Eye (tissue), 1 donor: ENCODE data around the gene C19orf25.
"Not testable (repeated sequence)": the region's sequence is repeated elsewhere in the genome, so short reads cannot be mapped to it uniquely, and the experiment has no call there.

Experiments
- DNase-seq: peaks from one replicate; pipeline ENCODE4 v3.0.0-alpha.2; 2015

Gene C19orf25

DNA sequence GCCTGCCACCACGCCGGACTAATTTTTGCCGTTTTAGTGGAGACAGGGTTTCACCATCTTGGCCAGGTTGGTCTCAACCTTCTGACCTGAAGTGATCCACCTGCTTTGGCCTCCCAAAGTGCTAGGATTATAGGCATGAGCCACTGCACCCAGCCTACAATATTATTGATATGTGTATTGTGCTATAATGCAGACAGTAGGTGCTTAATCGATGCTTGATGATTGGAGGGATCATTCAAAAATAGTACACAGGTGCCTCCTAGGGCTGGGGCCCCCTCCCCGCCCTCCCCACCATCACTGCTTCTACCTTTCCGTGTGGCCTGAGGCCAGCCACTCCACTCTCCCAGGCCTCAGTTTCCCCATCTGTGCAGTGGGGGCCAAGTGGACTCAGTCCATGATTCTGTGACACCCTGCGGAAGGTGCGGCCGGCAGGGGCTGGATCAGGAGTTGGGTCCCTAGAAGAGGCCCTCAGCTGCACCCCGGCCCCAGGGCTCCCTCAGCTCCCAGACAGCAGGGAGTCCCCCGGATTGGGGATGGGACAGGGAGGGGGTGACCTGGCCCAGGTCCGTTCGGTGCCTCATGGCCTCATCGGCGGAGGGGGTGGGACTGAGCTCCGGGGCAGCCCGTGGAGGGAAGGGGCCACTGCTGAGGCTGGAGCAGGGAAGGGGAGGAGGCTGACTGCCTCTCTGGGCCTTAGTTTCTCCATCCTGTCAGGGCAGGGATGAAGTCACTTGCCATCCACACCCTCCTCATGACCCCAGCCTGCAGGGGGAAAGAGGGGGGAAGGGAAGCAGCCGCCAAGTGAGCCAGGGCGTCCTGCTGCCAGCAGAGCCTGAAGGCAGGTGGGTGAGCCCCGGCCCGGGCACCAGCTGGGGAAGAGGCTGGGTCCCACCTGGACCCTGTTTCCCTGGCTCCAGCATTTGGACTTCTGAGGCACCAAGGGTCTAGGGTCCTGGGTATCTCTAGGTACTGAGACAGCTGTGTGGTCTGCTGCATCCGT, 32.6 kb upstream of the C19orf25 start:
- DNase-seq = no peak

DNA sequence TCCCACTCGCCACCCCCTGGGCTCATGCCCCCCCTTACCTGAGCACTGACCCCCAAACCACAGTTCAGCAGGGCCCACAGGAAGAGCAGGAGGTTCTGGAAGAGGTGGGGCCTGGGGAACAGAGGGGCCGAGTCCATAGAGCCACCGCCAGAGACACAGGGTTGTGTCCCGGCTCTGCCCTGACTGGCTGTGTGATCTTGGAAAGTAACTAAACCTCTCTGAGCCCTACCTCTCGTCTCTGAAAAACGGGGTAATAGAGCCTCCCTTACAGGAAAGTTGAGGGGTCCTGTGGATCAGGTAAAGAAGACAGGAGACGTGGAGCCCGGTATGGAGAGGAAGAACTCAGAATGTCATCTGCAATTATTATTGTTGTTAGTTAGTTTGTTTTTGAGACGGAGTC, 31.8 kb upstream of the C19orf25 start:
- no peak for DNase-seq

DNA sequence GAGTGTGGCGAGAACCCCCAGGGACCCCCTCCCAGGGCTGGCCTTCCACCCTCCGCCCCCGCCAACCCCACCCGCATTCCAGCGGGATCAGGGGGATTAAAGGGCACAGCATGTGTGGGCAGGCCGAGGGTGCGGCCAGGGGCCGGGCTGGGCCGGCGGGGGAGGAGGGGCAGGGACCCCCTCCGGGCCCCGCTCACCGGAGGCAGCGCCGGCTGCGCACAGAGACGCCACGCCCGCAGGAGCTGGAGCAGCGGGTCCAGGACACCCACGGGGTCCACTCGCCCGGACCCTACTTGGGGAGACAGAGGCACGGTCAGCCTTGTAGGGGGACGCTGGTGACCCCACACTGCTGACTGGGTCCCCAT, 31.4 kb upstream of the C19orf25 start:
- DNase-seq = no peak

DNA sequence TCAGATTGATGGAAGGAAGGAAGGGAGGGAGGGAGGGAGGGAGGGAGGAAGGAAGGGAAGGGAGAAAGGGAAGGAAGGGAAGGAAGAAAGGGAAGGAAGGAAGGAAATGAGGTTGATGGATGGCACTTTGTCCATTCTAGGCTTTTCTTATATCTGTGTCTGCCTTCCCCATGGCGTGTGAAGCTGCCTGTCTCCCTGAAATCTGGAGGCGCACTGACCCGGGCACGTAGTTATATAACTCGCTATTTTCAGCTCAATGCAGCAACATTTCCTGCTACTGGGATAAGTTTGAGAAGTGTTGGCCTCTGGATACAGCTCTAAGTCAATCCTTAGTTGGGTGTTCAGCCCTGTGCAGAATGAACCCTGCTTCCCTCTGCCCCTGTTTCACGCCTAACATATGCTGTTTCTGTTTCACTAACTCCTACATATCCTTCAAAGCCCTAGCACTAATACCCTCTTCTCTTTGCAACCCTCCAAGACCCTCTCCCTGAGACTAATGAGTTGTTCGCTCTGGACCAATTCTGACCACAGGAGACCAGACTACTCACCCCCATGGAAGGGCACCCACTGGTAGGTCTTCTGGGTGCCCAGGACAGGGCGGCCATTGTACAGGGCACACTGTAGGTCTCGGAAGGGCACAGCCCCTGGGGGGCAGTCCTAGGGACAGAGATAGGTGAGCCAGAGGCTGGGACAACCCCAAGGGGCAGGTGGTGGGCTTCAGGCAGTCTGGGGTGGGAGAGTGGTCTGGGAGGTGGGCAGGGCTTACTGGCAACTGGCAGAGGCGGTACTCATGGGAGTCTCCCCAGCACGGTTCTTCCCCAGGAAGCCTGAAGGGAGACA, 30.8 kb upstream of the C19orf25 start:
- DNase-seq = no peak

DNA sequence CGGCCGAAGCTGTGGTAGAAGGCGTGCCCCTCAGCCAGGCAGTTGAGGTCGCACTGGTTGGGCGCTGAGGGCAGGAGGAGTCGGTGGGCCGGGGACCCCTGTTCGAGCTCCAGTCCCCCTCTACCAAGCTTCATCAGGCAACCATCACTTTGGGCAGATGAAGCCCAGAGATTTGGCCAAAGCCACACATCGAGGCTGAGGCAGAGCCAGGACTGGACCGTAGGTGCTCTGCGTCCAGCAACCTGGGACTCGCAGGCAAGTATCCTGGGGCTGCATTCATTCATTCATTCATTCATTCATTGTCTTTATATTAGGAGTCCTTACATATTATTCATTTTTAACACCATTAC, 29.5 kb upstream of the C19orf25 start:
- DNase-seq = no peak

DNA sequence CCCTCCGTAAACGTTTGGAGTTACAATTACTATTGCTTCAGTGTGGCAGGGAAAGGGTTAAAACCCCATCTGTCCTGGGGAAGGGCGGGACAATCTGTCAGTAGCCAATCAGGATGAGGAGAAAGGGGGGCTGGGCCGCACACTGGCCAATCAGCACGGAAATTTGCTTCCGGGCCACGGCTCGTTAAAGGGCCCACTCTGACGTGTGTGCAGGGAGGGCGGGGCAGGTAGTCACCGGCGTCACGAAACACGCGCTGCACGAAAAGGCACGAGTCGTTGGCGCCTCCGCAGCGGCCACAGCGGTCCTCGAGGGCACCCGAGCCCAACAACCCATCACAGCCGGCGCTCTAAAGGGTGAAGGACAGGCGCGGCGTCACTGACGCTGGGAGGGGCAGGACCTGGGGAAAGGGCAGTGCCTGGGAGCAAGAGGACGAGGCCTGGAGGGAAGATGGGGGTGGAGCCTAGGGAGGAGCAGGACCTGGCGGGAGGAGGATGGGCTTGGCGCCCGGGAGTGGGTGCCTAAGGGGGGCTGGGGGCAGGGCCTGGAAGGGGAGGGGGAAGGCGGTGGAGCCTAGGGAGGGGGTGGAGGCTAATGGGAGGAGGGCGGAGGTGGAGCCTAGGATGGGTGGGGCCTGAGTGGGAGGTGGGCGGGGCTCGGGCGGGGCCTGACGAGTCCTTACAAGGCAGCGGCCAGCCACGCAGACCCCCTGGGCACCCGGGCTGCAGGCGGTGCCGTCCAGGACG, 28.9 kb upstream of the C19orf25 start:
- peak; percentile 99 for DNase-seq

DNA sequence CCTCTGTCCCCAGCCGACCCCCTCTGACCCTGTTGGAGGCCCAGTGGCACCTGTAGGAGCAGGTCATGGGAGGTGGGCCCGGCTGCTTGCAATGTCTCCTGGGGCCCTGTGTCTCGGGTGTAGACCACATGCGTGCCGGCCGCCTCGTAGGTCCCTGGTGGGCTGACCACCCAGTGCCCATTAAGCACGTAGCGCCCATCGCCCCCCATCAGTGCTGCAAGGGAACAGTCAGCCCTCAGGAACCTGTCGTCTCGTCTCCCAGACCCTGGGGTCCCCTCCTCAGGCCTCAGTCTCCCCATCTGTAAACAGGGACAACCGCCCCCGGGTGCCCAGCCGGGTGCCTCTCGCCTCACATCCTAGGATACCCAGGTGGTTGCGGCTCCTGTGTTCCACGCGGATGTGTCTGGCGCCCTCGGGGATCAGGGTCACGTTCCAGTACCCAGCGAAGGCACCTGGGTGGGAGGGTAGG, 28.2 kb upstream of the C19orf25 start:
- no peak for DNase-seq

DNA sequence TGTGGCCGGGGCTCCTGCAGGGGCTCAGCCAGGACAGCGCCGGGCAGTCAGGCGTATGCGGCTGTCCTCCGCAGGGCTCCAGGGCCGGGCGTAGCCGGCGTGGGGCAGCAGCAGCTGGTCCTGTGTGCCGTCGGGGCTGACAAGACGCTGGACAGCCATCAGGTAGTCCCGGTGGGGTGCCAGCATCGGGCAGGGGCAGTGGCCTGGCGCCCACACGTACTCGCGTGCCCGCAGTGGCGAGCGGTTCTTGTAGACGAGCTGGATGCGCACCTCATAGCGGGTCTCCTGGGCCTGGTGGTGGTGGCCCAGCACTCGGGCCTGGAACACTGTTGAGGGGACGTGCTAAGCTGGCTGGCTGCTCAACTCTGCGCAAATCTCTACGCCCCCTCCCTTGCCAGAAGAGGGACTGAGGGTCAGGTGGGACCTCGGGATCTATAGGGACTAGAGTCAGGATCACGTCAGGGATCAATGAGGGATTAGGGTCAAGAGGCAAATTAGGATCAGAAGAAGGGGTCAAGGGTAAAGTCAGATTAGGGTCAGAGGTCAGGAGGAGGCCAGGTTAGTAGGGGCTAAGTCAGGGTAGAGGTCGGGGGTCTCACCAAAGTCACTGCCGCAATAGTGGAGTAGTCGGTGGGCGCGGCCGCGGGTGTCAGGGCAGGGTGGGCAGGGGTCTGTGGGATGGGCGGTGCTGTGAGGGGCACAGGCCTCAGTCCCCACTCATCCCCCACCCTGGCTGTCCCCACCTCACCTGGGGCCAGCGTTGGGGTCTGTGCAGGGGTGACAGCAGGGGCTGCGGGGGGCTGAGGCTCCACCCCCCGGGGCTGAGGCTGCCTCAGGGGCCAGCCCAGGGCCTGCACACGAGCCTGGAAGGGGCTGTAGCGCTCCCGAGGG, 27.2 kb upstream of the C19orf25 start:
- no peak for DNase-seq

DNA sequence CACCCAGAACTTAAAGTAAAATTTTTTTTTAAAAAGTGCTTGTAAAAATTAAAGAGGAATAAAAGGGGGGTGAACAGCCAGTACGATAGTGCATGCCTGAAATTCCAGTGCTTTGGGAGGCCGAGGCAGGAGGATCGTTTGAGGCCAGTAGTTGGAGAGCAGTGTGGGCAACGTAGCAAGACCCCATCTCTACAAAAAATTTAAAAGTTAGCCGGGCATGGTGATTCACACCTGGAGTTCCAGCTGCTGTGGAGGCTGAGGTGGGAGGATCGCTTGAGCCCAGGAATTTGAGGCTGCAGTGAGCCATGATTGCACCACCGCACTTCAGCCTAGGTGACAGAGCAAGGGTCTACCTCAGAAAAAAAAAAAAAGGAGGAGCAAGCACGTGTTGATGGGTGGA, 26.0 kb upstream of the C19orf25 start:
- no peak for DNase-seq

DNA sequence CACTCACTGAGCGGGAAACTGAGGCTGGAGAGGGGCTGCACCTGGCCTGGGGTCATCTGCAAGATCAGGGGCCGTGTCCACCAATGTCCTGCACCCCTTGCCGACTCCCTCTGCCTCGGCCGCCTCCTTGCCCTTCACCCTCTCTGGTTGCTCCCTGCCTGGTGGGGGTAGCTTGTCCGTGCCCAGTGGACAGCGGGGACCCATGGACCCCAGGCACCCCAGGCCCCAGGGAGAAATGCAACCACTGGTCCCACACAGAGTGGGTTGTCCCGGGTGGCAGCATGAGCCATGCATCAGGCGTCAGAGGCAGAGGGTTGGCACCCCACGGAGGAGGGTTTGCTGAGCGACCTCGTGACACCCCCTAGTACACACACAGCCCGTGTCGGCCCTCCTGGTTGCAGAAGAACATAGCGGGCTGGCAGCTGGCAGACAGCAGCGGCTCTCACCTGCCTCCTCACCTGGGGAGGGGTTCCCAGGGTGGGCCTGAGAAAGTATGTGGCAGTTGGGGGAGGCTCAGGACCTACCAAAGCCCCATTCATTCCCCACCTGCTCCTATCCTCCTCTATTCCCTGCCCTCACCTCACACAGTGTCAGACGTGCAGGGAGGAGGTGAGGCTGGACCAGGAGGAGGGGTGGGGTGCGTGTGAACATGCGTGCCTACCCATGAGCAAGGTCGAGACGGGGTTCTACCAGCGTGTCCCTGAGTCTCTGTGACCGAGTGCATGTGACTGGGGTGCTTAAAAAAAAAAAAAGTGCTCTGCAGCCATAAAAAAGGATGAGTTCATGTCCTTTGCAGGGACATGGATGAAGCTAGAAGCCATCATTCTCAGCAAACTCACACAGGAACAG, 25.1 kb upstream of the C19orf25 start:
- DNase-seq = no peak

DNA sequence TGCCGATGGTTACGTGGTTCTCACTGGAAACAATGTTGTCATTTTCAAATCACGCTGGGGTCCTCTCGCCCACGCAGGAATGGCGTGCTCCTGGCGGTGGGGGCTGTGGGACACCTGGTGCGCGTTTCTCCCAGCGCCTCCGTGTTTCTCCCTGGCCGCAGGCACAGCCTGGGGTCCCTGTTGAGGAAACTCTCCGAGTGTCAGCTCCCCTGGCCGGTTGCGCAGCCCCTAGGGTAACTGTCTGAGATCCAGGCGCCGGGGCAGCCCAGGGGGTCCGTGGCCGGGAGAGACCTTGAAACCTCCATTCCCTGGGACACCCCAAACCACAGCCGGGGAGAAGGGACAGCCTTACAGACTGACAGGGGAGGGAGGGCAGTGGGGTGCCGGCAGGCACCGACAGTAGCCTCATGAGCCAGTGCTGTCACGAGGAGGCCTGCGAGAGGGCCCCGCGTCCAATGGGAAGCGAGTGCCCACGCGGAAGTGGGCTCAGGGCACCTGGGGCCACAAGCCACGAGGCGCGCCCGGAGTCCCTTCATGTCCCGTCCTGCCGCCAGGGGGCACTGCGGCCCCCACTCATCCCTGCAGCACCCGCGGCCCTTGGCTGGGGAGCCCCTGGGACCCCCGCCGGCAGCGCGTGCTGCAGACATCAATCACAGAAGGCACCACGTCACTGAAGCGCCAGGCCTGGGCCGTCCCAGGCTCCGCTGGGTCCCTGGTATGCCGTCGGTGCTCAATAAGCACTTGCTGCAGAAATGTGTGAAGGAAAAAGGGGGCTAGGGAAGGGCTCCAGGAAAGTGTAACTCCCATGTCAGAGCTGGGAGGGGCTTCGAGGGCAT, 24.3 kb upstream of the C19orf25 start:
- peak; percentile 78 for DNase-seq

DNA sequence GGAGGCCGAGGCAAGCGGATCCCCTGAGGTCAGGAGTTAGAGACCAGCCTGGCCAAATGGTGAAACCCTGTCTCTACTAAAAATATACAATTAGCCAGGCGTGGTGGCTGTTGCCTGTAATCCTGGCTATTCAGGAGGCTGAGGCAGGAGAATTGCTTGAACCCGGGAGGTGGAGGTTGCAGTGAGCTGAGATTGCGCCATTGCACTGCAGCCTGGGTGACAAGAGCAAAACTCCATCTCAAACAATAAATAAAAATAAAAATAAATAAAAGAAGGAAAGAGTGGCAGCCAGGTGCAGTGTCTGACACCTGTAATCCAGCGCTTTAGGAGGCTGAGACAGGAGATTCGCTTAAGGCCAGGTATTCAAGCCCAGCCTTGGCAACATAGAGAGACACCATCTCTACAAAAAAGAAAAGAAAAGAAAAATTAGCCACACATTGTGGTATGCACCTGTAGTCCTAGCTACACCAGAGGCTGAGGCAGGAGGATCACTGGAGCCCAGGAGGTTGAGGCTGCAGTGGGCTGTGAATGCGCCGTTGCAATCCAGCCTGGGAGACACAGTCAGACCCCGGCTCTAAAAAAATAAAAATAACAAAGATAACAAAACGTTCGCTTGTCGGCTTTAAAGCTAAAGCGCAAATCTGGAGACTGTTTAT, 23.5 kb upstream of the C19orf25 start:
- no peak for DNase-seq

DNA sequence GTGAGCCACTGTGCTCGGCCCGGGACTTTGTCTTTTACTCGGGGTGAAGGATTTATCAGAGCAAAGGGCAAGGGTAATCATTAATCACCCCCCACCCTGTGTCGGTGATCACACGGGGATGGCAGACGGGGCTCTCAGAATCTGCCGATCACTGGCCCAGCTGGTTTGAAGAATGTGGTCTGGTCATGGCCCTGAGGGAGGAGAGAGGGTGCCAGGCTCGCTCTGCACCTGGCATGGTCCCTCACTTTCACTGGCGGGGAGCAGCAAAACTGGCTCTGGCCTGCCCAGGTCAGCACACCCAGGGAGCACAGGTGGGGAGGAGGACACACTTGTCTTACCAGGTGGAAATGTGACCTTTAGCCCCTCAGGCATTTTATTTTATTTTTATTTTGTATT, 22.2 kb upstream of the C19orf25 start:
- no peak for DNase-seq

DNA sequence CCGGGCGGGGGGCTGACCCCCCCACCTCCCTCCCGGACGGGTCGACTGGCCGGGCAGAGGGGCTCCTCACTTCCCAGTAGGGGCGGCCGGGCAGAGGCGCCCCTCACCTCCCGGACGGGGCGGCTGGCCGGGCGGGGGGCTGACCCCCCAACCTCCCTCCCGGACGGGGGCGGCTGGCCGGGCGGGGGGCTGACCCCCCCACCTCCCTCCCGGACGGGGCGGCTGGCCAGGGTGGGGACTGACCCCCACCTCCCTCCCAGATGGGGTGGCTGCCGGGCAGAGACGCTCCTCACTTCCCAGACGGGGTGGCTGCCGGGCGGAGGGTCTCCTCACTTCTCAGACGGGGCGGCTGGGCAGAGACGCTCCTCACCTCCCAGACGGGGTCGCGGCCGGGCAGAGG, 20.2 kb upstream of the C19orf25 start:
- not testable (repeated sequence) for DNase-seq

DNA sequence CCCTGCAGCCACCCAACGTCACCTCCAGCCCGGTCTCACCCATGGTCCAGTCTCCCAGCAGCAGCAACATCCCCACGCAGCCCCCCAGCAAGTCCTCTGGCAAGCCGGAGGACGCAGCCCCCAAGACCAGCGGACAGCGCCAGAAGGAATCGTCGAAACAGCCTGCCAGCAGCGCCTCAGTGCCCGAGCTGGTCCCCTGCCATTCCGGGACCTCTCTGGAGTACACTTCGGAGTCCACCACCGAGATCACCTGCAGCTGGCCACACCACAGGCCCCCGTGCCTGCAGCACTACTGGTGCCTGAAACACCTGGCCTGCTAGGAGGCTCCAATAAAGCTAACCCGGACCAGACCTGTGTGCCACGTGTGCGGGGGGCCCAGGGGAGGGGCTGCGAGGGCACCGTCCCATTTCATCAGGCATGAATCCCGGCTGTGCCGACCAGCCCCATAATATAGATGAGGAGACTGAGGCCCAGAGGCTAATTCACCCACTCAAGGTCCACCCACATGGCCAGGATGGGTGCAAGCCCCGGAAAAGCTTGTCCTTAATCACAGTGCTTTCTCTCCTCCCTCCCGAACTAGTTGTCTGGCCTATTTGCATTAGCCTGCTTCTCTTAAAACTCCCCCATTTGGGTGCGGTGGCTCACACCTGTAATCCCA, 18.7 kb upstream of the C19orf25 start:
- no peak for DNase-seq

DNA sequence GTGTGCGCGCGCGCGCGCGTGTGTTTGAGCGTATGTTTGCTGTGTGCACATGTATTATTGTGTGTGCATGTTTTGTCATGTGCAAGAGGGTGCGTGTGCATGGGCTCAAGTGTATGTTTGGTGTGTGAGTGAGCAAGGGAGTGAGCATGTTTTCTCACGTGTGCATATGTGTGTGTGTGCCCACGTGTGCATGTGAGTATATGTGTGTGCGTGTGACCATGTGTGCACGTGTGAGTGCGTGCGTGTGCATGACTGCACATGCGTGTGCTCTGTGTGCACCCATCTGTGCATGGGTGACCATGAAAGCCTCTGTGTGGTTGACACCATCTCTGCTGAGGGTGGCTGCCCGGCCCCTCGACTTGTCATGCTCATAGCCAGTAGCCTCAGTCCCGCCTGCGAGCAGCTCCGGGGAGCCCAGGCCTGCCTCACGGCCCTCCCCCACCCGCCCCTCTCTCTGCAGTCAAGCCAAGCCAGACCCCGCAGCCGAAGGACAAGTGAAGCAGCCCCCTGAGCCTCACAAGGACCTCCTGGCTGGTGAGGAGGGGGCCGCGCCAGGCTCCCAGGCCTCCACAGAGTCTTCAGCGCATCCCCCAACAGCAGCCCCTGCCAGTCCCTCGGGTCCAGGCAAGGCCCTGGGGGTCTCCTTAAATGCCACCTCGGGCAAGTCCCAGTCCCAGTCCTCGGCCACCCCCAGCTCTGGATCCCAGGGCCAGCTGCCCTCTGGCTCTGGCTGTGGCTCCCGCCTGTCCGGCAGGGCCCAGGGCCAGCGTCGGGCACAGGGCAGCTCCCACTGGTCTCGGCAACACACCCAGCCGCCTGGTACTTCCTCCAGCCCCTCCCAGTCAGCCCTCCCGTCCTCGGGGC, 17.9 kb upstream of the C19orf25 start:
- DNase-seq = peak; percentile 15

DNA sequence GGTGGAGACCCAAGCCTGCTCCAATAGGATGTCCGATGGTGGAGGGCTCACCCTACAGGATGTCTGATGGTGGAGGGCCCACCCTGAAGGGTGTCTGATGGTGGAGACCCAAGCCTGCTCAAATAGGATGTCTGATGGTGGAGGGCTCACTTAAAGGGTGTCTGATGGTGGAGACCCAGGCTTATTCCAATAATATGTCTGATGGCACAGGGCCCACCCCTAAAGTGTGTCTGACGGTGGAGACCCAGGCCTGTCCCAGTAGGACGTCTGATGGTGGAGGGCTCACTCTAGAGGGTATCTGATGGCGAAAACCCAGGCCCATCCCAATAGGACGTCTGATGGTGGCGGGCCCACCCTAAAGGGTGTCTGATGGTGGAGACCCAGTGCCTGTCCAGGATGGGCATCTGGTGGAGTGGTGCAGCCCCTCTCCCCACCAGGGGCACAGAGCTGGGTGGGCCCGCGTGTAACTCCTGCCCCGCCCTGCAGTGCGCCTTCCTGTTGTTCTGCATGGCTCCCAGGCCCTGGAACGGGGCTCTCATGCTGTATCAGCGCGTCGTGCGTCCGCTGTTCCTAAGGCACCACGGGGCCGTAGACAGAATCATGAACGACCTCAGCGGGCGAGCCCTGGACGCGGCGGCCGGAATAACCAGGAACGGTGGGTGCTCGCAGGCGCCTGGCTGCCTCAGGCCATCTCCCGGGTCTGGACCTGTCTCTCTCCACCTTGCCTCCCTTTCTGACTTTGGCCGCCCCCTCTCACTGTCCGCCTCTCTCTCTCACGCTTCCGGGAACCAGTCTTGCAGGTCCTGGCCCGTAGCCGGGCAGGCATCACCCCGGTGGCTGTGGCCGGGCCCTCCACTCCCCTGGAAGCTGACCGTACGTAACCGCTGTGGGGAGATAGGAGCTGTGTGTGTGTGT, 17.0 kb upstream of the C19orf25 start:
- DNase-seq = no peak
